Liver (tissue), 3 donors: ENCODE results near the gene LRRK1.

Source experiments
- CTCF ChIP-seq: fragments of 150-350 bp; IDR thresholded peaks from 2 replicates; pipeline ENCODE4 v1.5.1; 2017; ENCODE audit warnings: improper control_type of control experiment, low read depth, low read length; ENCODE audit not compliant: missing input control
- FOXA1 ChIP-seq: IDR thresholded peaks from 2 replicates; pipeline ENCODE4 v1.6.1; 2016; ENCODE audit warnings: antibody characterized with exemption
- HNF4A ChIP-seq, 2 donors: conservative IDR thresholded peaks; 2 replicates each; pipeline ENCODE4 v1.6.1; 2016; ENCODE audit warnings: antibody characterized with exemption in 2 of 2, mild to moderate bottlenecking in 2 of 2
- JUND ChIP-seq, 2 donors: IDR thresholded peaks; 2 replicates each; pipeline ENCODE4 v1.6.1; 2016; ENCODE audit warnings: antibody characterized with exemption in 2 of 2
- MAX ChIP-seq: IDR thresholded peaks from 2 replicates; pipeline ENCODE4 v1.6.1; 2016; ENCODE audit warnings: antibody characterized with exemption
- REST ChIP-seq: IDR thresholded peaks from 2 replicates; pipeline ENCODE4 v1.6.1; 2016; ENCODE audit warnings: antibody characterized with exemption, mild to moderate bottlenecking
- ZBTB33 ChIP-seq: IDR thresholded peaks from 2 replicates; pipeline ENCODE4 v1.6.1; 2016; ENCODE audit warnings: antibody characterized with exemption
- donor health status: healthy.
- donor health status: healthy.

GRCh38 chr15:100940767-100941379, 21.7 kb downstream of the LRRK1 start:
- TF ChIP-seq ZBTB33: no peak
- no peak for TF ChIP-seq REST
- no peak for TF ChIP-seq CTCF
- TF ChIP-seq MAX: no peak
- no peak for TF ChIP-seq HNF4A (conservative IDR thresholded peaks at IDR 0.05)
- TF ChIP-seq JUND (IDR thresholded peaks at IDR 0.05): no peak
- no peak for TF ChIP-seq FOXA1
